GM12872 (cell line): ENCODE results near the gene KLRC2.
"Not testable (repeated sequence)": the region's sequence is repeated elsewhere in the genome, so short reads cannot be mapped to it uniquely, and the experiment has no call there.

Experiments
- TF ChIP-seq, protein P1 (sequence below): IDR thresholded peaks from 3 replicates; pipeline ENCODE4 v1.5.1; 2011; ENCODE audit warnings: low read depth, mild to moderate bottlenecking, low read length, moderate library complexity; ENCODE audit not compliant: insufficient read depth

KLRC2 gene

GRCh38 chr12:10435816-10436215, at the start of gene KLRC2:
Gene KLRC2 (minus strand): TSS chr12:10436010. CDS start chr12:10435986, 24 bp downstream.
- TF ChIP-seq, protein P1, sequence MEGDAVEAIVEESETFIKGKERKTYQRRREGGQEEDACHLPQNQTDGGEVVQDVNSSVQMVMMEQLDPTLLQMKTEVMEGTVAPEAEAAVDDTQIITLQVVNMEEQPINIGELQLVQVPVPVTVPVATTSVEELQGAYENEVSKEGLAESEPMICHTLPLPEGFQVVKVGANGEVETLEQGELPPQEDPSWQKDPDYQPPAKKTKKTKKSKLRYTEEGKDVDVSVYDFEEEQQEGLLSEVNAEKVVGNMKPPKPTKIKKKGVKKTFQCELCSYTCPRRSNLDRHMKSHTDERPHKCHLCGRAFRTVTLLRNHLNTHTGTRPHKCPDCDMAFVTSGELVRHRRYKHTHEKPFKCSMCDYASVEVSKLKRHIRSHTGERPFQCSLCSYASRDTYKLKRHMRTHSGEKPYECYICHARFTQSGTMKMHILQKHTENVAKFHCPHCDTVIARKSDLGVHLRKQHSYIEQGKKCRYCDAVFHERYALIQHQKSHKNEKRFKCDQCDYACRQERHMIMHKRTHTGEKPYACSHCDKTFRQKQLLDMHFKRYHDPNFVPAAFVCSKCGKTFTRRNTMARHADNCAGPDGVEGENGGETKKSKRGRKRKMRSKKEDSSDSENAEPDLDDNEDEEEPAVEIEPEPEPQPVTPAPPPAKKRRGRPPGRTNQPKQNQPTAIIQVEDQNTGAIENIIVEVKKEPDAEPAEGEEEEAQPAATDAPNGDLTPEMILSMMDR = not testable (repeated sequence)

GRCh38 chr12:10469701-10470100, 33.9 kb upstream of the KLRC2 start:
- TF ChIP-seq, protein P1 = no peak

GRCh38 chr12:10466311-10466710, 30.5 kb upstream of the KLRC2 start:
- TF ChIP-seq, protein P1 = no peak

- TF ChIP-seq, protein P1 = no peak
Measured at GRCh38 chr12:10457760-10458159, 21.9 kb upstream of the KLRC2 start.

DNA sequence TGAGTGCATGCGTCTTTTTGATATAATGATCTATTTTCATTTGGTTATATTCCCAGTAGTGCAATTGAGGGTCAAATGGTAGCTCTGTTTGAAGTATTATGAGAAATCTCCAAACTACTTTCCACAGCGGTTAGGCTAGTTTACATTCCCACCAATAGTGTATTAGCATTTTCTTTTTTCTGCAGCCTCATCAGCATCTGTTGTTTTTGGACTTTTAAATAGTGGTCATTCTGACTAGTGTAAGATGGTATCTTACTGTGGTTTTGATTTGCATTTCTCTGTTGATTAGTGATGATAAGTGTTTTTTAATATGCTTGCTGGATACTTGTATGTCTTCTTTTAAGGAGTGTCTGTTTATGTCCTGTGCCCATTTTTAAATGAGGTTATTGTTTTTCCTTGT, 21.0 kb upstream of the KLRC2 start:
- TF ChIP-seq, protein P1 = no peak

DNA sequence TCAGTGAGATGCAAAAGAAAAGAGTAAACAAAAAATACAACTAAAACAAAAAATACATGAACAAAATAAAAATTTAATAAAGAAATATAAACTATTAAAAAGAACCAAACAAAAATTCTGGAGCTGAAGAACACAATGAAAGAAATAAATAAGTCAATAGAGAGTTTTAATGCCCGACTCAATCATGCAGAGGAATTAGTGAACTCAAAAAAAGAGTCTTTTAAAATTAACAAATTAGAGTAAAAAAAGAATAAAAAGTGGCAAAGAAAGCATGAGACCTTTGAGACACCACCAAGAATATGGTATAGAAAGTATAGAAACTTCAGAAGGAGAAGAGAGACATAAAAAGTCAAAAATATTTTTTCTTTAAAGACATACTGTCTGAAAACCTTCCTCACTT, 20.0 kb upstream of the KLRC2 start:
- TF ChIP-seq, protein P1 = no peak

GRCh38 chr12:10454531-10454930, 18.7 kb upstream of the KLRC2 start:
- TF ChIP-seq, protein P1 = no peak

DNA sequence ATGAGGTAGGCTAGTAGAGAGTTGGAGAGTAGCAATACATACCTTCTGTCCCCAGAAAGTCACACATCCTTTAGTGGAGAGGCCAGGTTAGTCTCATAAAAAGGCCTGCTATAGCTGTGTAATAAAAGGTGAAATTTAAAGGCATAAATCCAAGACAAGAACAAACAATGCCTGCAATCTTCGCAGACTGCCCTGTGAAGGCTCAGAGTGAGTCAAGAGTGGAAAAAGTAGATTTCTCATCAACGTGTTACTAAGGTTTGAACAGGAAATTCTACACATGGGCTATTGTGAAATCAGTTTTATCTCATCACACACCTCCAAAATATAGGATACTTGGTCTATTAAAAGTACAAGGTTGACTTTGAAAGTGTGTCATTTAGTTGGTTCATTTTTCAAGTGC, 17.3 kb upstream of the KLRC2 start, which contains the start of gene KLRC1:
KLRC1 (minus strand) TSS at position 222 of the 400 bp plus-strand sequence. CDS start 2,221 bp downstream, outside the sequence.
- TF ChIP-seq, protein P1 = no peak
